Measurements from ENCODE around the gene MORN1. TPM values are rescaled to one million over a fixed set of nuclear protein-coding genes. Genes with fewer than 3 reads are reported as not detected.

The MORN1 gene
- polyA plus RNA-seq, 1 donor from 2014 or later: 10.9 TPM

DNA sequence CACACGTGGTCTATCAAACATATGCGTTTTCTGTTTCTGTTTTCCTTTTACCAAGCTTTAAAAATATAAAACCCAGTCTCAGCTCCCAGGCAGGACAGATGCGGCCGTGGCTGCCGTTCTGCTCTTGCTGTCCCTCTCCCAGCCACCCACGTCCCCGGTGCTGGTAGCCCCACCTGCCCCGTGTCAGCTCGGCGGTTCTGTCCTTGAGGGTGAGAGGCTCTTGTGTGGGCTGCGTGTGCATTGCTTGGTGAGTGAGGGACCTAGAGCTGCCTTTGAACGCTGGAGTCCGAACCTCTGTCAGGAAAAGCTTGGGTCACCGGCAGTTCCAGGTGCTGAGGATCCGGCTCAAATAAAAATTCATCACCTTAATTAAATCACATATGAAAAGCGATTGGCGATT lies 4.7 kb upstream of the MORN1 start:
- Histone ChIP-seq H3K4me2 (ENCODE audit: low read length) (no peak overlapping the region), H3K9ac (ENCODE audit: low read length) (no peak overlapping the region), H3K9me3 (ENCODE audit: low read length) (no peaks in the 10 kb centered on the region), H3F3A (ENCODE audit: insufficient read depth, low read length, poor library complexity, severe bottlenecking) (no peaks in the 10 kb centered on the region), H3K4me3 (ENCODE audit: low read length) (no peak overlapping the region), H3K27me3 (ENCODE audit: insufficient read depth, low read depth, low read length) (no peaks in the 10 kb centered on the region), H2AFZ (ENCODE audit: low read depth, low read length) (no peak overlapping the region), H3K27ac (ENCODE audit: low read length) (no peak overlapping the region), H3K9me2 (ENCODE audit: insufficient read depth, low read length) (no peaks in the 10 kb centered on the region), H3K36me3 (ENCODE audit: insufficient read depth, low read length) (no peaks in the 10 kb centered on the region), H3K79me2 (replicated peaks; ENCODE audit: insufficient read depth, low read length) (peaks cover 26% of the 10 kb centered on the region), H4K20me1 (ENCODE audit: insufficient read depth) (no peaks in the 10 kb centered on the region)
- TF ChIP-seq RAD21 (conservative IDR thresholded peaks at IDR 0.05) (no peak), EZH2 (IDR thresholded peaks at IDR 0.05; ENCODE audit: borderline replicate concordance, insufficient read depth, low read length, poor library complexity, severe bottlenecking) (no peak), SMC3 (conservative IDR thresholded peaks at IDR 0.05; ENCODE audit: poor library complexity) (no peak), POLR2AphosphoS5 (IDR thresholded peaks at IDR 0.05) (no peak), MXI1 (conservative IDR thresholded peaks at IDR 0.05; ENCODE audit: poor library complexity, severe bottlenecking) (no peak), EP300 (conservative IDR thresholded peaks at IDR 0.05; ENCODE audit: poor library complexity, severe bottlenecking) (no peak), TAF1 (IDR thresholded peaks at IDR 0.05; ENCODE audit: low read depth) (no peak), CTCF (IDR thresholded peaks at IDR 0.05; ENCODE audit: poor library complexity, severe bottlenecking) (no peak)
- TF ChIP-seq, protein P1, sequence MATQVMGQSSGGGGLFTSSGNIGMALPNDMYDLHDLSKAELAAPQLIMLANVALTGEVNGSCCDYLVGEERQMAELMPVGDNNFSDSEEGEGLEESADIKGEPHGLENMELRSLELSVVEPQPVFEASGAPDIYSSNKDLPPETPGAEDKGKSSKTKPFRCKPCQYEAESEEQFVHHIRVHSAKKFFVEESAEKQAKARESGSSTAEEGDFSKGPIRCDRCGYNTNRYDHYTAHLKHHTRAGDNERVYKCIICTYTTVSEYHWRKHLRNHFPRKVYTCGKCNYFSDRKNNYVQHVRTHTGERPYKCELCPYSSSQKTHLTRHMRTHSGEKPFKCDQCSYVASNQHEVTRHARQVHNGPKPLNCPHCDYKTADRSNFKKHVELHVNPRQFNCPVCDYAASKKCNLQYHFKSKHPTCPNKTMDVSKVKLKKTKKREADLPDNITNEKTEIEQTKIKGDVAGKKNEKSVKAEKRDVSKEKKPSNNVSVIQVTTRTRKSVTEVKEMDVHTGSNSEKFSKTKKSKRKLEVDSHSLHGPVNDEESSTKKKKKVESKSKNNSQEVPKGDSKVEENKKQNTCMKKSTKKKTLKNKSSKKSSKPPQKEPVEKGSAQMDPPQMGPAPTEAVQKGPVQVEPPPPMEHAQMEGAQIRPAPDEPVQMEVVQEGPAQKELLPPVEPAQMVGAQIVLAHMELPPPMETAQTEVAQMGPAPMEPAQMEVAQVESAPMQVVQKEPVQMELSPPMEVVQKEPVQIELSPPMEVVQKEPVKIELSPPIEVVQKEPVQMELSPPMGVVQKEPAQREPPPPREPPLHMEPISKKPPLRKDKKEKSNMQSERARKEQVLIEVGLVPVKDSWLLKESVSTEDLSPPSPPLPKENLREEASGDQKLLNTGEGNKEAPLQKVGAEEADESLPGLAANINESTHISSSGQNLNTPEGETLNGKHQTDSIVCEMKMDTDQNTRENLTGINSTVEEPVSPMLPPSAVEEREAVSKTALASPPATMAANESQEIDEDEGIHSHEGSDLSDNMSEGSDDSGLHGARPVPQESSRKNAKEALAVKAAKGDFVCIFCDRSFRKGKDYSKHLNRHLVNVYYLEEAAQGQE (IDR thresholded peaks at IDR 0.05; ENCODE audit: borderline replicate concordance): no peak

GRCh38 chr1:2395245-2395644 lies 3.9 kb upstream of the MORN1 start:
- peaks cover 31% of the 10 kb centered on the region for H3K79me2 ChIP-seq (replicated peaks; ENCODE audit: insufficient read depth, low read length)
- no peaks in the 10 kb centered on the region for H3K9me2 ChIP-seq (ENCODE audit: insufficient read depth, low read length)
- no peak overlapping the region for H3K4me2 ChIP-seq (ENCODE audit: low read length)
- H3K4me3 ChIP-seq (ENCODE audit: low read length): no peak overlapping the region
- no peak overlapping the region for H2AFZ ChIP-seq (ENCODE audit: low read depth, low read length)
- TF ChIP-seq MXI1 (conservative IDR thresholded peaks at IDR 0.05; ENCODE audit: poor library complexity, severe bottlenecking): no peak
- no peak for TF ChIP-seq CTCF (IDR thresholded peaks at IDR 0.05; ENCODE audit: poor library complexity, severe bottlenecking)
- no peak for TF ChIP-seq EP300 (conservative IDR thresholded peaks at IDR 0.05; ENCODE audit: poor library complexity, severe bottlenecking)
- TF ChIP-seq, protein P1 (IDR thresholded peaks at IDR 0.05; ENCODE audit: borderline replicate concordance): no peak
- no peaks in the 10 kb centered on the region for H3F3A ChIP-seq (ENCODE audit: insufficient read depth, low read length, poor library complexity, severe bottlenecking)
- no peak overlapping the region for H3K9ac ChIP-seq (ENCODE audit: low read length)
- H3K9me3 ChIP-seq (ENCODE audit: low read length): no peaks in the 10 kb centered on the region
- H3K27ac ChIP-seq (ENCODE audit: low read length): no peak overlapping the region
- H4K20me1 ChIP-seq (ENCODE audit: insufficient read depth): no peaks in the 10 kb centered on the region
- H3K36me3 ChIP-seq (ENCODE audit: insufficient read depth, low read length): no peaks in the 10 kb centered on the region
- H3K27me3 ChIP-seq (ENCODE audit: insufficient read depth, low read depth, low read length): no peaks in the 10 kb centered on the region

All from neural cell (in vitro differentiated cells).